Posterior vena cava (tissue), 2 donors: ENCODE measurements around the gene COL25A1. TPM values are rescaled to one million over a fixed set of nuclear protein-coding genes. Genes with fewer than 3 reads are reported as not detected.

ENCODE experiments used
- DNase-seq: peaks from one replicate; pipeline ENCODE4 v3.0.0-alpha.2; 2020; ENCODE audit warnings: low spot score
- intact Hi-C, 2 donors: fragments of 100-400 bp; cut with DNase I; formaldehyde crosslinking; loops; one replicate each; pipeline versions ENCODE4 v1.14.1 to v1.14.2; 2022 to 2023
- total RNA-seq, 2 donors: library from RNA; stranded (reverse); fragmentation: NEBNext Ultra II Directional; extraction: Animal tissue kit (Norgen Biotek cat#: 25700); gene quantifications; one replicate each; pipeline ENCODE4 v1.2.1, GENCODE V29; 2021
- donor health status: DM: yes; HTN: yes; CAD: no.
- donor health status: DM: yes; HTN: yes; CAD: no.

The COL25A1 gene
- total RNA-seq, 2 donors from 2014 or later: 1.0 to 1.1 TPM

DNA sequence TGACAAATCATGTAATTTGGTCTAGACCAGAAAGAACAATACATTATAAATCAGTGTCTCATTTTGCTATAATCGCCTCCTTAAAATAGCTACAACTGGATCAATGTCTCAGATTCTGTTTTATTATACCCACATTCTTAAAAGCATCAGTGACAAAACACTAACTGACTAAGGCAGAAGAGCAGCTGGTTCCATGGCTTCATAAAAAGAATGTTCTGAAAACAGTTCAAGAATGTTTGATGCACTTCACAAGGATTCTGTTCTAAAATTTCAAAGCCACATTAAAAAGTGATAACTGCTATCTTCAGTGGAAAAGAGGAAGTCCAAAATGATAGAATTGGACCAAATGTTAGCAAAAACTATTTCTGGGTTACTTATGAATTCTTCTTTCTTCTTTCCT lies 69.8 kb downstream of the COL25A1 start:
- intact Hi-C loops: no loop called here
- DNase-seq: no peak

DNA sequence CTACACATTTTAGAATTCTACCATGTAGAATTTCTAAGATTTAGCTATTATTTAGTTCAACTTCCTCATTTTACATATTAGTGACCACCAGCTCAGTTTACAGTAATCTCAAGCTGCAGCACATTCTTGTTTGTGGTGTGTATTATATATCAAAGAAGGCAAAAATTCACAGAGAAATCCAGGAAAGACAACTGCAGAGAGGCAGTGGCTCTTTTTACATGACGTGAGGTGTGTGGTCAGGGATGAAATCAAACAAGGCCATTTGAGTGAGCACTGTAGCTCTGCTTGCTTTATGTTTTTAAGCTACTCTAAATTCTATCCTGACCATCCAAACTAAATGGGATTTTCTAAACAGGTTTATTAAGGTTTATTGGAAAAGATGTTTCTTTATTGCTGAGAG lies 71.1 kb downstream of the COL25A1 start:
- intact Hi-C loops: no loop called here
- DNase-seq: no peak

DNA sequence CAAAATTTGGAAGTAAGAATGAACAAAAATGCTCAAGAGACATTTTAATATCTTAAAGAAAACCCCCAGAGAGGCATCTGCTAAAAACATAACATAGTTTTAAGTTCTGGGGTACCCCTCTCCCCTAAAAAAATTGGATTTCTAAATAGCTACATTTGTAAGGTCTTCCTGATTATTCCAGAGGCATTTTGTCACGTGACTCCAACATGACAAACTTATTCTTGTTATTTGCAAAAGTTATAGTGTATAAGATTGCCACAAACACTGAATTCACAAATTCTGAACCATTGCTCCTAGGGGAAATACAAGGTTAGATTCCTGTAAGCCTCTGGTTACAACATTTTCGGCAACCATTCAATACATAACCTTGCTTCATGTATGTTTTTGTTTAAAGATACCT lies 73.4 kb downstream of the COL25A1 start:
- no peak for DNase-seq
- intact Hi-C loops: no loop called here

DNA sequence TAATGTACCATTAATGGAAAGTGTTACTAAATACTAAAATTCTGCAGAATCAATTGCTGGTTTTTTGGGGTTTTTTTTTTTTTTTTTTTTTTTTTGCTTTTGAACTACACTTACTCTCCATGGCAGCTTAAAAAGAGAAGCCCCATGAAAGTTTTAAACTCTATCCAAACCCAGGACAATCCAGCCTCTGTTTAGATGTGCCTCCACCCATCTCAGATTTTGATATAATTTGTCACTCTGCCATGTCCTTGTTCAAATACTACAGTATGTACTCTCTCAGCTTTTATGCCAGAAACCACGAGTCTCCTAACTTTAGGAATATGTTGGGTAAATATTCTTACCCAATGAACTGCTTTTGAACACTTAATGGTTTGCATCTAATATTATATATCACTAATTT lies 84.2 kb downstream of the COL25A1 start:
- intact Hi-C loops: no loop called here
- DNase-seq: no peak

DNA sequence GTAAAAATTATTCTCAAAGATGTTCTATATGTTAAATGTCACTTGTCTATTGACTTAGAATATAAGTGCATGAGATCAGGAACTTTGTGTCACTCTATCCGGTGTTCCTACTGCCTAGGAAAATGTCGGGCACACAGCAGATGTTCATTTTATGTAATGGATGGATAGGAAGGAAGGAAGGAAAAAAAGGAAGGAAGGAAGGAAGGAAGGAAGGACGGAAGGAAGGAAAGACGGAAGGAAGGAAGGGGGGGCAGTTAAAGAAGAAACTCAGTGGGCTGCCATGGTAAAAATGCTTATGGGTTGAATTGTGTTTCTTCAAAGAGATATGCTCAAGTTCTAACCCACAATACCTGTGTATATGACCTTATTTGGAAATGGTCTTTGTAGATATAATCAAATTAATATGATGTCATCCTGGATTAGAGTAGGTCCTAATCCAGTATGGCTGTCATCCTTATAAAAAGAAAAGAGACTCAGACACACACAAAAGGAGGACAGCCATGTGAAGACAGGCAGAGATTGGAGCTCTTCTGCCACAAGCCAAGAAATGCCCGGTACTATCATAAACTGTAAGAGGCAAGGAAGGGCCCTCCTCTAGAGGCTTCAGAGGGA lies 86.3 kb downstream of the COL25A1 start:
- DNase-seq: no peak
- intact Hi-C loops: no loop called here

DNA sequence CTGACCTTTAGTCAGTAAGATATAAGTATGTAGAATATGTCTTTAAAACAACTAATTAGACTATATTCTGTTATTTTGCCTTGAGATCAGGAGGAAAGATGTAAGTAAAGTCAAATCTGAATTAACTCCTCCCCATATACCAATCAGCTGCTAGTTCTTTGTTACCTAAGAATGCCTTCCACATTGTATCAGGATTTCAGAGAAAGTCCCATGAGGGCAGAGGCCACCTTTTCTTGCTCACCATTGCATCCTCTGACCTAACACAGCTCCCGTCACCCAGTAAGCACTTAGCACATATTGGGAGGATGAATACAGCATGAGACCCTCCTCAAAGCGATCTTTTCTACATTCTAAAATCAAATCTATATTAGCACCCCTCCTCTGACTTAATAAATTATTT lies 87.0 kb downstream of the COL25A1 start:
- intact Hi-C loops: no loop called here
- DNase-seq: no peak

DNA sequence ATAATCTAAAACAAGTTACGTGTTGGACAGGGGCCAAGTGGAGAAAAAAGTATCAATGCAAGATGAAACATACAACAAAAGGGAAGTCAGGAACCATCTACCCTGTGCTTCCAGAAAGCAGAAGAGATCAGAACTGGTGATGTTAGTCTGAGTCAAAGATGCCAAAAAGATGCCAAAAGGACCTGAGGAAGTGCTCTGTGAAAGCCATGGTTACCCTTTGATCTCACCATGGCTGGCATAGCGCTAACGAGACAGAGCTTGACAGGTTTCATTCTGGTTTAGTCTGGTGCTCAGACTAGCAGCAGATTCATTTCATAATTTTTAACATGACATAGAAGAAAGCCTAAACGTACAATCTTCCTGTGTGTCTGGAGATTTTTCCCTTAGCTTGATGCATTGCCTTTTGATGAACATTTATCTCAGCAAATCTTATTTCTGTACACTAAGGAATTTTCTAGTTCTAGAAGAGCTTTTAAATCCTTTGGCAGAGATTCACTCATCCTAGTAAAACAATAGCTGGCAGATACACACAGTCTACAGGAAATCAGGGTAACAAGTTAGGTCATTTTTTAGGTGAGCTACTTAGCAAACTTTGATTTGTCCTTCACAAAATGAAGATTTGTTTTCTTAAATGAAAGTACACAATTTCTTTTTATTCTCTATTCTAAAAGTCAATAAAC lies 87.7 kb downstream of the COL25A1 start:
- intact Hi-C loops: no loop called here
- no peak for DNase-seq

DNA sequence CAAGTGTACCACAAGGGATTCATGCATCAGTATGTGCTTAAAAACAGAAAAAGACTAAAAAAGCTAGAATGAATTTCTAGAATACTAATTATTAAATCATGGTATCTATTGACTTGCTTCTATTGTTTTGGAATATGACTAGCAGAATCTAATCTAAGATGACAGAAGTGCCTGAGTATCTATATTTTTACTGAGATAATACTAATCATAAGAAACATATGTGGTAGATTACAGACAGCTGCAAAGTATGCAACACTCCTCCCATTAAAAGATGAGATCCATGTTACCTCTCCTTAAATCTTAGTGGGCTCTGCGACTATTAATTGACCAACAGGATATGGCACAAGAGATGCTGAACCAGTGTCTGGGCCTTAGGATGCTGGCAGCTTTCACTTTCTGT lies 89.4 kb downstream of the COL25A1 start:
- no peak for DNase-seq
- intact Hi-C loops: no loop called here

DNA sequence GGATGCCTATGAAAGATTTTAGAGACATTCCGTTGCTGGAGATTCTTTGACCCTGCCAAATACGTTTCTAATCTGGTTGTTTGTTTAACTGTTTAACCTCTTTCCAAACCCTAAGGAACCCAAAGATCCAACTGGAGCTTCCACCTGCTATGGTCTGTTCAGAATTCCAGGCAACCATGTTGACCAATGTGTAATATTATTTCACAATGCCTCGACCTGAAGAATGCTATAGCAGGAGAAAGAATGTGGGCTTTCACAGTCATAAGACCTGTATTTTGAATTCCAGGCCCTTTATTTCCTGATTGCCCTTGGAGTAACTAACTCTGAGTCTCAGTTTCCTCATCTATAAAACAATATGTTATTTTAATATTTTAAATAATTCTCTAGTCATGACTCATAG lies 90.8 kb downstream of the COL25A1 start:
- intact Hi-C loops: no loop called here

DNA sequence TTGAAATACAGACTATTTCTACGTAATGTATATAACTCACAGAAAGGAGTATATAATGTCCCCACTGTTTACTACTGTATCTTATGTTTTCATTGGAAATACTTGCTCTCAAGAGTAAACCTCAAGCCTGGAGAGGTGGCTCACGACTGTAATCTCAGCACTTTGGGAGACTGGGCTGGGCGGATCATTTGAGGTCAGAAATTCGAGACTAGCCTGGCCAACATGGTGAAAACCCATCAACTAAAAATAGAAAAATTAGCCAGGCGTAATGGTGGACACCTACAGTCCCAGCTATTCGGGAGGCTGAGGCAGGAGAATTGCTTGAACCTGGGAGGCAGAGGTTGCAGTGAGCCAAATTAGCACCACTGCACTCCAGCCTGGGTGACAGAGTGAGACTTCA lies 92.8 kb downstream of the COL25A1 start:
- DNase-seq: no peak
- intact Hi-C loops: no loop called here

More for the DNA sequence above, 90.8 kb downstream of the COL25A1 start:
- no peak for DNase-seq

DNA sequence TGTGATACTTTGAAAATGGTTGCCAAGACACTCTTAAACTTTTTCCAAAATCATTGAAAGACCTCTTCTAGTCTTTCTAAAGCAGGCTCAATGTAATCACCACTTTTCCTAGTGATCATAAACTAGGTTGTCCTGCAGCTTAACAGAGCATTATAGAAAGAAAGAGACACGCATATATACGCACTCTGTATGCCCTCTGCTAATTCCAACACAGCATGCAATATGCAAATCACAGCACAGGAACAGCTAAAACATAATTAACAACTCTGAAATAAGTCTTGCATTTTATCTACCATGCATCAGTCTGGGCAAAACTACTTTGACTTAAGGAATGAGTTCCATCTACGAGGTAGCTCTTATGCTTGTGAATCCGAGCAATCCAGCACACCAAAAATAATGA lies 94.6 kb downstream of the COL25A1 start:
- DNase-seq: no peak
- intact Hi-C loops: no loop called here

DNA sequence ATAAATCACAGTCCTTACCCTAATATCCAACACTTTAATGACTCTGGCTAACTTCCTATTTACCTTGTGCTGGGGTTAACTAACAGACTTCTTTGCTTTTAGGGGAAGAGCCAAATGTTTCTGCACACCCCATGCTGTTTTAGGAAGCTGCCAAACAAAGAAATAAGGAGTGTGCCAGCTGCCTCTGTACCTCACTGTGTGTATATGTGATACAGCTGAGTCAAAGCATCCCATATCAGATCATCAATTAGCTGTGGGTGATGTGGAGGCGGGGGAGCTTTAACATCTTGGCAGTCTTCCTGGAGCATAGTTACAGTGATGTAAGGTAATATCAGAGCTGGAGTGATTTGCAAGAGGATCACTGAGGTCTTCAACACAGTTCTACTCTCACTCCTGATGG lies 95.4 kb downstream of the COL25A1 start:
- intact Hi-C loops: no loop called here
- no peak for DNase-seq

DNA sequence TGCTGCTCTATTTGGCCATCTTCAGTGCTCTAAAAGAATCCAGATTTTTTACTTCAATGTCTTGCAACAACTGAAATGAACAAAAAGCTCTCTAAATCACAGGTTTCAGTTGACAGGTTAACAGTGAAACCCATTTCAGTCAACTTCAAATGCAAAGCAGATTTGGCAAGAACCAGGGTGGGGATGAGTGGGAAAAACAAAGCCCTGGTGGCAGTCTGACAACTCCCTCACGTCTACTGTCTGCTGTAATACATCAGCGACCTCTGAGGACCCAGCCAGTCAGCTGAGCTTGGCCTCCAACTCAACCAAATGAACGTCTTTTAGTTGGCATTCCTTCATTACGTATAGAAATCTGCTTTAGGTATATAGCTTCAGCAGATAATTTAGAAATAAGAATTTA lies 95.8 kb downstream of the COL25A1 start:
- intact Hi-C loops: no loop called here
- no peak for DNase-seq

DNA sequence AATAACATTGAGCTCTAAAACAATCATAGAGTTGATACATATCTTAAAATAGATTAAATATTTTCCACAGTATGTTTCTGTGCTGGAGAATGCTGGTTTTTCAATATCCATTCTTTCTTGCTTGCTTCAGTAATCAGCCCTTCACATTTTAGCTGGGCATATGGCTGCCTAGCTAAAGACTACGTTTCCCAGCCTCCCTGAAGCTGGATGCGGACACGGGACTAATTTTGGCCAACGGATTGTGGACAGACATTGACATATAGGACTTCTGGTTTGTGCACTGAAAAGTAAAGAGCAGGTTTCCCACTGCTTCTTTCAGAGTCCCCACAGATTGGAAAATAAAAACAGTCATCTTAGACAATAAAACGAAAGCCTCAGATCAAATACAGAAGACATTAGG lies 97.3 kb downstream of the COL25A1 start:
- no peak for DNase-seq
- intact Hi-C loops: no loop called here

DNA sequence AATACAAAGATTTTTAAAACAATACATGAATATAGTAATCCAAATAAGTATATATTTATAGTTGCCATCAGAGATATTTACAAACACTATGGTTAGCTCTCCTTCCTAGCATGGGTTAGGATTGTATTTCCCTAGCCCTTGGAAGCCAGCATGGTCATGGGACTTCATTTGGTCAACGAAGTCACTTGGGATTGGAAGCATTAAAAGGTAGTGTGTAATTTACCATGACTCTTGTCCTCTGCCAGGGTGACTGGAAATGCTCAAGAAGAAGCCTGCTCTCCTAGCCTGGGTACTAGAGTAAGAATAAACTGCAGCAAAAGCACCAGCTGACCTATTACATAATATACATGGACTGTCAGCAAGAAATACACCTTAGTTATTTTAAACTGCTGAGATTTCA lies 102.9 kb downstream of the COL25A1 start:
- DNase-seq: no peak
- intact Hi-C loops: no loop called here

DNA sequence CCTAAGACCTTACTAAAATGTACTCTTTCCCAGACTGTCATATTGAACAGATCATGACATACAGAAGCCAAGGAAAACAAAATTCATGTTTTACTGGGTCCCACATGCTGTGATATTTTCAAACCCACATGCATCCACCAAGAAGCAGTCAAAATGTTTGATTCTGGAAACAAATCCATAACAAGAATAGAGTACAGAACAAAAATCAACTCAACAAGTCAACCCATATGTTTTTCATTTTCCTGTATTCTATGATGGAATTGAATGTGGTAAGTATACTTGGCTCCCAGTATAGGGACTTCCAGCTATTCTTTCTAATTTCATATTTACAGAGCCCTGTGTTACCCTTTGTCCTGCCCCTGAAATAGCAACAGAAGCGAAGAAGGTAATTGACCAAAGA lies 106.8 kb downstream of the COL25A1 start:
- no peak for DNase-seq
- intact Hi-C loops: no loop called here

DNA sequence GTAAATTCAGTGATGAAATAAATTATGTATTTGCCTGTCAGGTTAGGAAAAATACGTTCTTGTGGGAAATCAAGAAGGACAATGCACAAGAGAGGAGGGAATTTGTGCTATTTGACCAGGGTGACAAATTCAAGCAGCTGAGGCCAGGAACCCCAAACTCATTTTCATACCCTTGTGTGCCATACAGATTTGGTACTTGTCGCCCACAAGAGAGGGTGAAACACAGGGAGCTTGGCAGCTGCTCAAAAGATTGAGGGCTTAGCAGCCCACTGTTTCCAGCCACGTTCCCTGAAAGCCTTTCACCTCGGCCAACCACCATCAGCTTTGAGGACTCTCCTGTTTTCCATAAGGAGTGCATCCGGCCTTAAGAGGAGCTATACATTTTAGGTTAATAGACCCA lies 111.2 kb downstream of the COL25A1 start:
- intact Hi-C loops: no loop called here
- DNase-seq: no peak

DNA sequence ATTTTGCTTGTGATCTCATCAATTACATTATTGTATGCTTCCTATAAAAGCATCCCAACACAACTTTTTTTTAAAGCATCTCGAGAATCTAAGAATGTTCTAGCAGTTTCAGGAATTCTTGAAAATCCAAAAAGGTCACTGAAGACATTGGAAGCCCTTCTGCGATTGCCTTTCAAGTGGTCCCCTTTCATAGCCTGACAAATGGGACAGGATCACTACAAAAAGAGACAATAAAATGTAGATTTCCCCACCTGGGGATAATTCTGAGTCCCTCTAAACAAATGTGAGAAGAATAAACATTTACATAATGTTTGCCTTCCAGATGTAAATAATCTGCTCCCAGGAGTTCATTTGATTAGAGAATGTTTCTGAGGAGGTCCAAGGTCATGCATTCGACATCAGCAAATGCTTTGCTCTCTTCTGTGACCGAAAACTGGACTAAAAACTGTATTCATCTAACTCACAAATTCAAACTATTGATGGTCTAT lies 116.0 kb downstream of the COL25A1 start:
- intact Hi-C loops: no loop called here
- DNase-seq: no peak

DNA sequence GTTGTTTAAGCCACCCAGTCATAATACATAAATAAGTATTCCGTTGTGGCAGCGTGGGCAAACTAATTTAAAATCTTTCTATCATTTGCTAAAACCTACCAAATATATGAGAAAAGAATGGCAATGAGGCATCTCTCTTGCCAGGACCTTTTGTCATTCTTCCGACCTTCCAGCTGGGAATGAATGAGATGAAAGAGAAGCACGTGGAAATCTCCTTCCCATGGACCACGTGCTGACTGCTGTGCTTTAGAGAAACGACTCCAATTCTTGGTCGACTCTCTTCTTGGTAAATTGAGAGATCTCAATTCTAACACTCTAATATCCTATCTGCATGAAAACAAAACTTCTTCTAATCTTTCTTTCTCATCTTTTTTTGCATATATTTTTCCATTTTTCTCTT lies 116.5 kb downstream of the COL25A1 start:
- DNase-seq: no peak
- intact Hi-C loops: no loop called here

DNA sequence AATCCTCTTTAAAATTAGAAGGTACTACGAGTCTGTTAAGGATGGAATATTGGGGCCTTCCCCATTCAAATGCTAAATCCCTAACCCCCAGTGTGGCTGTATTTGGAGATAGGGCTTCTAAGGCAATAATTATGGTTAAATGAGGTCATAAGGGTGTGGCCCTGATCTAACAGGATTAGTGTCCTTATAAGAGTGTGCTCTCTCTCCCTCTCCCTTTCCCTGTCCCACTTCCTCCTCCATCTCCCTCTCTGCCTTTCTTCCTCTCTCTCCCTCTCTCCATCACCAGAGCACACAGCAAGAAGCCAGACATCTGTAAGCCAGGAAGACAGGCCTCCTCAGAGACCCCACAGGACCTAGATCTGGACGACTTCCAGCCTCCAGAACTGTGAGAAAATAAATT lies 116.9 kb downstream of the COL25A1 start:
- DNase-seq: no peak
- intact Hi-C loops: no loop called here

DNA sequence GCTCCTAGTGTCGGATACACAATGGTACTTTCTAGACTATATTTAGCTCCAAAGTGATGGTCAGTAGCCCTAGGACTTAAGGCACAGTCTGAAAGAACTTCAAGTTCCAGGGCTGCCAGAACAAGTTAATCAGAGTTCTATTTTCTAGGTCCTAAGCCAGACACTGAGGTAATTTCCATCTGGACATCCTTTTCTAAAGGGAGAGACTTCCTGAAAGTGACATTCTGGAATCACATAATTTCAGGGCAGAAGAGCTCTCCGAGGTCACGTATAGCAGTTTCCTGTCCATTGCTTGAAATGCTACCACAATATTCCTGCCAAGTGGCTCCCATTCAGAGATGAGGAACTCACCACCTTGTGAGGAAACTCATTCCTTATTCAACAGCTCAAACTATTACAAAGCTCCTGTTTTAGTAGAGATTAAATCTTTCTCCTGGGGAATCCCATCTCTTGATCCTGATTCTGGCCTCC lies 117.9 kb downstream of the COL25A1 start:
- intact Hi-C loops: no loop called here
- DNase-seq: no peak
